ENCODE results near the gene FUCA1.
"Not testable (repeated sequence)": the region's sequence is repeated elsewhere in the genome, so short reads cannot be mapped to it uniquely, and the experiment has no call there.

The FUCA1 gene

DNA sequence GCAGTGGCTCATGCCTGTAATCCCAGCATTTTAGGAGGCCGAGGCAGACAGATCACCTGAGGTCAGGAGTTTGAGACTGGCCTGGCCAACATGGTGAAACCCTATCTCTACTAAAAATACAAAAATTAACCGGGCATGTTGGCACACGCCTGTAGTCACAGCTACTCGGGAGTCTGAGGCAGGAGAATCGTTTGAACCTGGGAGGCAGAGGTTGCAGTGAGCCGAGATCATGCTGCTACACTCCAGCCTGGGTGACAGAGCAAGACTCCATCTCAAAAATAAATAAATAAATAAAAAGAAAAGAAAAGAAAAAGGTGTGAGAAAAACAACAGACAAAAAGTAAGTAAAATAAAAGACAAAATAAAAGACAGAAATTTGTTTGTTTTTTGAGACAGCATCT is 33.9 kb downstream of the FUCA1 start:
- DNase-seq, result not testable (repeated sequence)

DNA sequence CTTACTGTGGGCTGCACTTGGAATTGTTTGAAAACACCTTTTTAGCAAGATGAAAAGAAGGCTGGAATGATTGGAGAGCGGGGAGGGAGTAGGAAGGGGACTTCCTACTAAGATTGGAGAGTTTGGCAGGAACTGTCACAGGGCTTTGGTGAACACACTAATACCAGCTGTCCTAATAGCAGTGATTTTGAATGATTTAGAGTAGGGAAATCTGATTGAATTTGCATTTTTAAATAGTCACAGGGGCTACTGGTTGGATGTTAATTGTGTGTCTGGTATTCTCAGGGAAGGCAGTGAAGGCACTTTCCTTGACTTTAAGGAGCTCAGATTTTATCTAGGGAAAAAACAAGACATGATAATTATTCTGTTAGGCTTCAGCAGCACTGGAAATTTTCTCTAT is 40.4 kb downstream of the FUCA1 start:
- no peak for DNase-seq

DNA sequence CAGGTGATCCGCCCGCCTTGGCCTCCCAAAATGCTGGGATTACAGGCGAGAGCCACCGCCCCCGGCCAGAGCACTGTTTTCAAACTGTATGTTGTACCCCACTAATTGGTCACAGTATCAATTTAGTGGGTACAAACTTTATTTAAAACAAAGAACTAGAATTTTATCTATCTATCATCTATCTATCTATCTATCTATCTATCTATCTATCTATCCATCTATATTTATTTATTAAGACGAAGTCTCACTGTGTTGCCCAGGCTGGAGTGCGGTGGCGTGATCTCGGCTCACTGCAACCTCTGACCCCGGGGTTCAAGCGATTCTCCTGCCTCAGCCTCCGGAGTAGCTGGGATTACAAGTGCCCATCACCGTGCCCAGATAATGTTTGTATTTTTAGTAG is 41.5 kb downstream of the FUCA1 start:
- DNase-seq, result not testable (repeated sequence)

DNA sequence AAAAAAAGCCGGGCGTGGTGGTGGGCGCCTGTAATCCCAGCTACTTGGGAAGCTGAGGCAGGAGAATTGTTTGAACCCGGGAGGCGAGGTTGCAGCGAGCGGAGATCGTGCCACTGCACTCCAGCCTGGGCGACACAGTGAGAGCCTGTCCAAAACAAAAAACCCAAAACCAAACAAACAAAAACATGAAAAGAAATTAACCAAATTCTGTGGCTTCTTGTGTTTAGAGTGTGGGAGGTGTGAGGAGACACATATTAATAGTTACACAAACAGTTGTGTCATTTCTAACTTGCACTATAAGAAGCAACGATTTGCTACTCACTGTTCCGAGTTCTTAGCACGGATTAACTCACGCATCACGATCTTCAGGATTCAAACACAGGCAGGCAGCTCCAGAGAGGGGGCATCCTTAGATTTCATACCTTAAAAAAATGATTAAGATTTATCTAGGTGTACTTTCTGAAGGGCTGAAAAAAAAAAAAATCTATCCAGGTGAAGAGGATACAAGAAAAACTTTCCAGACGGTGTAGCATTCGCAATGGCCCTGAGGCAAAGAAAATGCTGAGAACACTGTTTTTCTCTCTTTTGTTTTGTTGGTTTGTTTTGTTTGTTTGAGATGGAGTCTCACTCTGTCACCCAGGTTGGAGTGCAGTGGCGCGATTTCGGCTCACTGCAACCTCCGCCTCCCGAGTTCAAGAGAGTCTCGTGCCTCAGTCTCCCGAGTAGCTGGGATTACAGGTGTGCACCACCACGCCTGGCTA is 42.1 kb downstream of the FUCA1 start:
- no peak for DNase-seq

DNA sequence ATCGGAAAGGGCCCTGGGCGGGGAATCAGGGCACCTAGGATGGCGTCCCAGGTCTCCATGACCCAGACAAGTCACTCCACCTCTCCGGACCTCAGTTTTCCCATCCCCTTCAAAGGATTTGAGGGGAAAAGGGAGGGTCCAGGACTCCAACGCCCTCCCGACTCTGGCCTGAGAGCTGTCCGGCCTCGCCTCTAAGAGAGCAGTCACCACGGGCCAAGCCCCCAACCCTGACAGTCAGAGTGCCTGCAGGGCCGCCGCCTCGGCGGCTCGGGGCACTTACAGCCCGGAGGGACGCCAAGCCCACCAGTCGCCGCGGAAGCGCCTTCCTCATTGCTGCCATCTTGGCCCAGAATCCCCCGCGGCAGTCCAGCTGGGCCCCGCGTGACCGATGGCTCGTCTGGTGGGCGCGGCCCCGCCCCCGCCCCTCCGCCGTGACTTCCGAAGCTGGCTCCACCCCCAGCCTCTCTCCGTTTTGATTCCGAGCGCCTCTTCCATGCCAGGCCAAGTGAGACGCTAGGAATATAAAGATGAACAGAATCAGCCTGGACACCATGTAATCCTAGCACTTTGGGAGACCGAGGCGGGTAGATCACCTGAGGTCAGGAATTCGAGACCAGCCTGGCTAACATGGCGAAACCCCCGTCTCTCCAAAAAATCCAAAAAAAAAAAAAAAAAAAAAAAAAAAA is 42.9 kb downstream of the FUCA1 start, which contains the start of gene HMGCL:
HMGCL (minus strand) TSS at position 354 of the 686 bp plus-strand sequence; CDS start at position 340, 14 bp downstream.
- peak; percentile 90 for DNase-seq

DNA sequence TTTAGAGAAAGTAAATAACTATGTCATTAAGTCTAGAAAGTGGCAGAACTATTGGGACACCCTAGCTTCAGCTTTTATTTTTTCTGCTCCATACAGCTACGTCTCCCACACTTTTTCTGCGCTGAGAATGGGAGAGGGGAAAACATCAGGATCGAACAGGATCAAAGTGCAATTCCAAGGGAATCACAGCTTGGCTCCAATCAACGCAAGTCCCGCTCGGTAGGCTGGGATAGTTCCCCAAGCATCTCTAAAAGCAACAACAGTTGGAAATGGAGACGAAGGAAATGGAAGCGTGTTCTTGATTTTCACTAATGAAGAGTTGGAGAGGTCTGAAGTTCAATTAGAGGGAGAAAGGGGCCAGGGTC is 43.4 kb downstream of the FUCA1 start:
- DNase-seq, result no peak

DNA sequence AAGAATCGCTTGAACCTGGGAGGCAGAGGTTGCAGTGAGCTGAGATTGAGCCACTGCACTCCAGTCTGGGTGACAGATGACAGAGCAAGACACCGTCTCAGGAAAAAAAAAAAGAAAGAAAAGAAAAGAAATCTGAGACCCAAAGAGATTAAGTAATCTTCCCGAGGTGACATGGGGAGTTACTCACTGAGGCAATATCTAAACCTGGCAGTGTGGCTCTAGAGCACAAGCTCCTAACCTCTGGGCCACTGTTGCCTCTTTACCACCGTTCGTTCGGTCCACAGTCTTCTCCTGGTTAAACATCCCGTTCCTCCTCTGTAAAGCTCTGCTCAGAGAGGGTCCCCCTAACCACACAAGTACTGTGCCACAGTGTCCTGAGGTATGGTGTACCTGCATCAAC is 44.3 kb downstream of the FUCA1 start:
- no peak for DNase-seq

DNA sequence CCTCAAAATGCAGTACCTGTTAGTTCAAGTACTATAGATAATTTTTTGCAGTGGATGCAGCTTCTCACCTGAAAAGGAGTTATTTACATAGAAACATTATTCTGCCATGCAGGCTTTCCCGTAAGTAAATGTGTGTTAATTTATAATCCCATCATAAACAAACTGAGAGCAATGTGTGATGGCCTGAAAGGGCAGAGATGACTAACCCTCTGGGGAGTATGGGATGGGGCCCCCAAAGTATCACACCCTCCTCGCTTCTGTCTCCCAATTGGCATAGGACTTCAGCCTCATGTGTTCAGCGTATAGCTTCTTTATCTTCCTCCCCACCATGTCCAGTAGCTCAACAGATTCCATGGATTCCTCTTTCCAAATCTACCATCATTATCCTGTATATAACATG is 50.5 kb downstream of the FUCA1 start:
- no peak for DNase-seq

DNA sequence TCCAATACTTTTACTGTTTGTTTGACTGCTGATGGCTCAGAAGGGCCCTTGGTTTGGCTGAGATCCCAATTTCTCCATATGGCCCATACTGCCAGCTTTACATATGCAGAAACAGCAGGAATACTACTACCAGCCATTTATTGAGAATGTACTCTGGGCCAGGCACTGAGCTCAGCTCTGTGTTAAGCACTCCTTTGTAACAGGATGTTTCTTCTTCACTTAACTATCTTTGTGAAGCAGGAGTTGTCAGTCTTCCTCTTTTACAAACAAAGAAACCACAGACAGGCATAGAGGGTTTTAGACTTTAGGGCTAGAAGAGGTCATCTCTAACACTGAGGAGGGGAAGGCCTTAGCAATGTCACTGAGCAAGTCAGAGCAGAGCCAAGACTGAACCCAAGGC is 51.2 kb downstream of the FUCA1 start:
- DNase-seq, result no peak

DNA sequence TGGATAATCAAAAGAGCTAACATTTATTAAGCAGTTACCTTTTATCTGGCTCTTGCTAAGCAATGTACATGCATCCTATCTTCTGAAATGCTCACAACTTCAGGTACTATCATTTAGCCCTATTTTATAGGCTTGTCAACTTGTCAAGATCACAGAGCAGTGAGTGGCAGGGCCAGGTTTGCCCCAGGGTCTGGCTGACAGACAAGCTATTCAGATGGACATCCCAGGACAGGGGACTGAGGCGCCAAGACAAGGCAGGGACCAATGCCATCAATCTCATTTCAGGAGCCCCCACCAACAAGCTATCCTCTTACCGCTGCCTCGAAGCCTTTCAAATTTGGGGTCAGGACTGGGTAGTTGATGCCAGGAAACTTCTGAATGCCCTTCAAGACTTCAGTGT is 51.7 kb downstream of the FUCA1 start:
- no peak for DNase-seq

DNA sequence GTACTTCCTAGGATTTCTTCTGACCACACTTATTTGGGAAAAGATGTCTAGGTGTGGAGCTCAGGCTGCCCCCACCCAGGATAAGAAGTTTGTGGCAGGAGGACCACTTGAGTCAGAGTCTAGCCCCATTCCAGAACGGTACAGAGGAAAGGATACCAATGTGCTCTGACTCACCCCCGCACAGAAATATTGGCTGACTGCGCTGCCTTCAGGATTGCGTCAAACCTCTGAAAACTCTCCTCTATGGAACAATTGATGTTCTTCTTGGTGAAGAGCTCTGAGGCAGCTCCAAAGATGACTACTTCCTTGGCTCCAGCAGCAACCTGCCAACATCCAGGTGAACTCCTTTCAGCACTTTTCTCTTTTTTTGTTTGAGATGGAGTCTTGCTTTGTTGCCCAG is 54.1 kb downstream of the FUCA1 start:
- DNase-seq, result no peak

DNA sequence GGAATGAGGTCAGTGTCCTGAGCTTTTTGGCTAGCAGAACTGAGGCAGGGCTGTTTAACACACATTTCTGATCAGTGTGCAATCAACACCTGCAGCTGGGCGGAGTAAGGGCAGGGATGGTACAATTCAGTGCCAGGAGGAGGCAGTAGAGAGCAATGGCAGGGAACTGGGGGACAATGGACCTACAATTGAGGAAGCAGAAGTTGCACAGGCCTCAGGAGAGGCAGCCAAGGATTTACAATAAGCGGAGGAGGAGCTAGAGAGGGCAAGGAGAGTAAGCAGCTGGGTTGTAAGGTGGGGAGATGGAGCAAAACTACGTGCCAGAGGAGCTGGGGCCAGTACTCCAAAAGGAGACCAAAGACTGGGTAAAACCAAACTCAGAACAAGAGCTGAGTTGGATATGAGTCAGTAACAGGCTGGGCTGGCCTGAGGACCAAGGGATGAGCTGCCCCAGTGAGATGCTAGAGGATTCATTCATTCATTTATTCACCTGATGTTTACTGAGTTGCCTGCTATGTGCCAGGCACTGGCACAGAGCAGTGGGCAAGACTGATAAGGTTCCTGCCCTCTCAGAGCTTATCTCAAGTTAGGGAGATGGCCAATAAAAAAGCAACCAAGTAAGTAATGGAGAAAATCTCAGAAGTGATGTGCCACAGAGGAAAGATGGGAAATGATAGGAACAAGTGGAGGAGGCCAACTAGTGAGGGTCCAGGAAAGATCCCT is 57.1 kb downstream of the FUCA1 start:
- no peak for DNase-seq

DNA sequence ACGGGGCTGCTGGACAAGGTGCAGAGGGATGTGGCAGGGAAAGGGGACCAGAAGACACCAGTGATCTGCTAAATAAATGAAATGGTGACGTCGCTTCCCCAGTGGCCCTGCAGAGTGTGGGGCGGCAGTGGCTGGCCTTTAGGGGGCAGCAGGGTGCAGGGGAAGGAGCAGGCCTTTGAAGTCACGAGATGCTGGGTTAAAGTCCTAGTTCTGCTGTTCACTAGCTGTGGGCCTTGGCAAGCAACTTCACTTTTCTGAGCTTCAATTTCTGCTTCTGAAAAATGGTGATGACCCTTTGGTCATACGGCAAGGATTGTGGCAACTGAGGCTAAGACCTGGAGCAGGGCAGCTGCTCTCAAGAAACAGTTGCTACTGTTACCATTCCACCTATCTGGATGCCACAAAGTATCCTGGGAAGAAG is 58.3 kb downstream of the FUCA1 start:
- DNase-seq, result peak; percentile 46

DNA sequence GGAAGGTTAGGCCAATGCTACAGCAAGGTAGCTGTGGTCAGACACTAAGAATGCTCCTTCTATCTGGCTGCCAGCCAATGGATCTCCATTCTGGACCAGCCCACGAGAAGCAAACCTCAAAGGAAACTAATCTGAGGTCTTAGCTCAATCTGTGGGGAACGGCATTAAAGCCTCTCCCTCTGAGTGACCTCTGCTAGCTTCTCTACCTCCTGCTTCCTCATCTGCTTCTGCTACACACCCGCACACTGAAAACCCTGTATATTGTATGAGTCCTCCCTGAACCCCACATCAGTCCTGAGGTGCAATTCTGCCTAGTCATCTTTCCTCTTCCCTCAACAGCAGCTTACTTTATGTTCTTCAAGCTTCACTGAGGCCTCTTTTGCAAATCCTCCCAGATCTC is 60.6 kb downstream of the FUCA1 start:
- no peak for DNase-seq

DNA sequence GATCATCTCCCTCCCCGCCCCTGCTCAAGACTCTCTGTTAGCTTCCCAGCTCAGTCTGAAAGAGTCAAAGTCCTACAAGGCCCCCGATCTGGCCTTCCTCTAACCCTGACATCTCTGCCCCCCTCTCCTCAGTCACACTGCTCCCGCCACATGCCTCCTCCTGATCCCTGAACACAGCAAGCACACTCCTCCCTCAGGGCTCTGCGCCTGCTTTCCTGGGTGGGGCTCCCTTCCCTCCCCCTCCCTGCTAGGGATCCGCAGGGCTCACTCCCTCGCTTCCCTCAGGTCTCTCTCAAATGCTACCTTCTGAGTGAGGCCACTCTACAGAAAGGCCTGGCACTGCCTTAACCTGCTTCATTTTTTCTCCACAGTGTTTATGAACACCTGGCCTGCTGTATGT is 61.8 kb downstream of the FUCA1 start:
- DNase-seq, result no peak

DNA sequence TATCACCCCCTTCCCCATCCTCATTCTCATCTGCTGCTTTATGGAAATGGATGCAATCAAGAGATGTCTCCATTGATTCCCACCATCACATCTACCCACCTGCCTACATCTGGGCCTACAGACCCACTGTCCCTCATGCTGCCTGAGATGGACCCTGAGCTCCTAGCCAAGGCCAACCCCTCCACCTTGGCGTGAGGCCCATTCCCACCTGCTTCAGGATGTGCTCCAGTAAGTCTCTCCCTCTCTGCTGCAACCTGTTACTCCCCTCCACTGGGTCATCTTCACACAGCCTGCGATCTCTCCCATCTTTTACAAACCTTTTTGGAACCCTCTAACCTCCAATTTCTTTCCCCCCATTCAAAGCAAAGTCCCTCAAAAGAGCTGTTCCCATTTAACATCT is 63.1 kb downstream of the FUCA1 start:
- DNase-seq, result no peak

DNA sequence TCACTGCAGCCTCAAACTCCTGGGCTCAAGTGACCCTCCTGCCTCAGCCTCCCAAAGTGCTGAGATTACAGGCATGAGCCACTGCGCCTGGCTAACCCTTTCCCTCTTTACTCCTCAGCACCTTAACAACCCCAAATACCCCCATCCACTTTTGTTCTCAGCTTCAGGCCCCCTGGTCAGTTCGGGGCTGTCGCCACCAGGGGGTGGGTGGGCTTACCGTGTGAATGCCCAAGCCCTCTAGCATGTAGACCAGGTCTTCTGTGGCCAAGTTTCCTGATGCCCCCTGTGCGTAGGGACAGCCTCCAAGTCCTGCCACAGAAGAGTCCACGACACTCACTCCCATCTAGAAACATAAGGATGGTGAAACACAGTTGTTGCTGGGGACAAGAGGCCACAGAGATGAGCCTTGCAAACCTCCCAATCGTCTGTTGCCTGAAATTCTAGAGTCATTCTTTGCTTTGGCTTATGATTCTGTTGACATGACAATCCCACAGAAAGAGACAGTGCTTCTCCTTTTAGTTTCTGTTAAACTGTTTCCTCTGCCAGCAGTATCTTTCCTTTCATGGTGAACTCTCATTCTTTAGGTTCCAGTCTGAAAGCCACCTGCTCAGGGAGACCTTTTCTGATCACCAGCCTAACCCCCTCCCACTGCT is 63.8 kb downstream of the FUCA1 start:
- no peak for DNase-seq

DNA sequence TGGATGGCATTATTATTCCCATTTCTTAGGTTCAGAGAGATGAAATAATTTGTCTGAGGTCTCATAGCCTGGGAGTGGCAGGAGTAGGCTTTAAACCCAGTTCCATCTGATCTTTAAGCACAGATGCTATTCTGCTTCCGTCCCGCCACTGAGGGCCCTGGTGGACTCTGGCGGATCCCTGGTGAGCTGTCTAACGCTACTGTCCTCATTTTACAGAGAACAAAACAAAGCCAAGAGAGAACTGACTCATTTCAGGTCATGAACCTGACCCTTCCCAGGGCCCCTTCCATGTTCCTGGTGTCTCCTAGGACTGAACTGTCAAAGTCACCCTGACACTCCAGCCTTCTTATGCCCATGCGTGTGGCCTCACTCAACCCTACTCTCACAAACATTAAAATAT is 64.4 kb downstream of the FUCA1 start:
- DNase-seq, result no peak

DNA sequence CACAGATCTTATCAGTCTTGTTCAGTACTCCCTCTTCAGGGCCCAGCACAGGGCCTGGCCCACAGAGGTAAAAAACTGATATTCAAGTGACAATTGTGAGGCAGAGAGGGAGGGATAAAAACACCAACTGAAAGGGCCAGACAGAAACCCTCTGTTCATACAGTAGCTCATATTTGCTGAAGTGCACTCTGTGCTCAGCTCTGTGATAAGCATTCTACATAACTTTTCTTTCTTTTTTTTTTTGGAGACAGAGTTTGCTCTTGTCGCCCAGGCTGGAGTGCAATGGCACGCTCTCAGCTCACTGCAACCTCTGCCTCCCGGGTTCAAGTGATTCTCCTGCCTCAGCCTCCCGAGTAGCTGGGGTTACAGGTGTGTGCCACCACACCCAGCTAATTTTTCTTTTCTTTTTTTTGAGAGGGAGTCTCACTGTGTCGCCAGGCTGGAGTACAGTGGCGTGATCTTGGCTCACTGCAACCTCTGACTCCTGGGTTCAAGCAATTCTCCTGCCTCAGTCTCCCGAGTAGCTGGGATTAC is 65.2 kb downstream of the FUCA1 start:
- DNase-seq, result not testable (repeated sequence)

DNA sequence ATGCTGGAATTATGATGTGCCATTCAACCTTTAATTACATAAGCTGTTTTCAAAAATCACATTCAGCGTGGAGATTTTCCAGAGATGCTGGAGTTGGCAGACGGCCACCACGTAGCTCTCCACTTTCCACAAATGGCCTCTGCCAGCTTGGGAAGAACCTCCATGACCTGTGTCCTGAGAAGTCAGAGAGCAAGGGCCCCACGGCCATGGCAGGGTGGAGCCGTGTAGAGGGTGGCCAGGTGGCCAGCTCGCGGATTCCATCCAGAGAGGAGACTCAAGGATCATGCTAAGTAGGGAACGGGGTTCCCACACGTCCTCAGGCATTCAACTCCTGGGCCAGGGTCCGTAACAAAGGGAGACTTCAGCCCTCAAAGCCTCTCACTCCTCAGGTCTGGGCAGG is 66.2 kb downstream of the FUCA1 start:
- DNase-seq, result no peak

DNA sequence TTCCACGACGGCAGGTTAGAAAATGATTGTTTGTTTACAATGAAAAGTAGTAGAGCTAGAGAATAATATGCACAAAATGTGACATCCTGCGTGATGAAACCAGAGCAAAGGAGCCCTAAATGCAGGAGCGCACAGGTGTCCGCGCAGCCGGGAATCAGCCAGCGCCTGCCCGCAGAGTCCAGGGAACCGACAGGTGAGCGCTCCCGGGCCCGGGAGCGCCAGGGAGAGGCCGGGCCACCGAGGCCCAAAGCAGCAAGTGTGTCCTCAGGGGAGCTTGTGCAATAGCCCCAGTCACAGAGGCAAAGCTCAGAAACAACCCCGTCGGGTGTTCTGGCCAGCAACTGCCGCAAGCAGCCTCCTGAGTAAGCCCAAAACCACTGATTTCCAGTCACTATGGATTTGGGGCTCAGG is 66.7 kb downstream of the FUCA1 start:
- DNase-seq, result no peak

DNA sequence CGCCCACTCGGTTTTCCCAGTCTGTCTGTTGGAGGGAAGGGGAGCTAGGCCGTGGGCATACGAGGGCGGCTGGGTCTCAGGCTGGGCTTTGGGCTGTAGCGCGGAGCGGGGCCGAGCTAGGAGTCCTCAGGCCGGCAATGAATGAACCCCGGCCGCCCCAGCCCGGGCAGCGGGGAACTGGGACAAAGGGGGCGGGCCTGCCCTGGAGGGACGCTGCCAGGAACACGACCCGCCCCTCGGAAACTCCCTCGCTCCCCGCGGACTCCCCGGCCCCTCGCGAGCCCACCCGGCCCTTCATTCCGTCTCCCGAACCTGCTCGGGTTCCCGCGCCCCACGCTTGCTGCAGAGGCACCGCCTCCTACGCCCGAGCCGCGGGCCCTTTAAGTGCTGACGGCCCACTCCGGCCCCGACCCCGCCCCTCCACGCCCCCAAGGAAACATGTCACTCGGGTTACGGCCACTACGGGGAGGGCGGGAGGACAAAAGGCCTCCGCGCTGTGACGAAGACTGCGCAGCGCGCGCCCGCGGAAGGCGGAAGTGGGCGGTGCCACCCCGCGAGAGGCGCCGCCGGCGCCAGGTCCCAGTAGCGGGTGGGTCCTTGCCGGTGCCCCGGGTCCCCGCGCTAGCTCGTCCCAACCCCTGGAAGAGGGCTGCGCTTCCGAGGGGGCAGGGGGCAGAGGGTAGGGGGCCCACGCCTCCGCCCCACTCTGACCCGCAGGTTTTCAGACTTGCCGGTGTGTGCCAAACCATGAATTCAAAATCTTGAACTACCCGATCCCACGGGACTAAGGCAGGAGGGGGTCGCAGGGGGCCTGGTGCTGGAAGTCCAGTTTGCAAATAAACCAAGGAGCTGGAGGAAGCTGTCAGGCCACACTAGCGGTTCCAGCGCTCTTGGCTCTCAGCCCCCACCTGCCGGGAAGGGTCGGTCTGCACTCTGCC is 67.4 kb downstream of the FUCA1 start, which contains the start of gene GALE:
GALE (minus strand) TSS at position 355 of the 938 bp plus-strand sequence. CDS start 1,747 bp downstream, outside the sequence.
- peak; percentile 93 for DNase-seq

Measured in retina (tissue), 1 donor.